NB4 (cell line): ENCODE data around the gene ZCCHC14.

Source experiments
- CTCF ChIP-seq: IDR thresholded peaks from one replicate; pipeline ENCODE4 v1.5.1; 2012; ENCODE audit warnings: low read depth, low read length
- MYC ChIP-seq: IDR thresholded peaks from 2 replicates; pipeline ENCODE4 v1.6.1; 2011; ENCODE audit warnings: low read depth, low read length
- POLR2A ChIP-seq: IDR thresholded peaks from 2 replicates; pipeline ENCODE4 v1.6.1; 2011; ENCODE audit warnings: mild to moderate bottlenecking; ENCODE audit not compliant: insufficient read length; ENCODE audit errors: extremely low read depth
- TF ChIP-seq, protein P1 (sequence below): IDR thresholded peaks from 2 replicates; pipeline ENCODE4 v1.6.1; 2011; ENCODE audit warnings: low read depth, low read length

- TF ChIP-seq CTCF (no peak), MYC (no peak), POLR2A (no peak)
- TF ChIP-seq, protein P1, sequence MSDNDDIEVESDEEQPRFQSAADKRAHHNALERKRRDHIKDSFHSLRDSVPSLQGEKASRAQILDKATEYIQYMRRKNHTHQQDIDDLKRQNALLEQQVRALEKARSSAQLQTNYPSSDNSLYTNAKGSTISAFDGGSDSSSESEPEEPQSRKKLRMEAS = no peak
Observed at GRCh38 chr16:87465879-87466278, 26.9 kb downstream of the ZCCHC14 start.
